ENCODE measurements around the gene SAMD8. TPM values are rescaled to one million over a fixed set of nuclear protein-coding genes. Genes with fewer than 3 reads are reported as not detected.

The SAMD8 gene
- total and polyA plus RNA-seq, 2 of the 8 experiments (the other 6 are each of a cell fraction or from before 2014, with no cell fraction given) = 11.7 to 20.9 TPM

GRCh38 chr10:75186310-75186709, 74.9 kb downstream of the SAMD8 start (continued):
- TF ChIP-seq SAP30 (IDR thresholded peaks at IDR 0.05; ENCODE audit: insufficient read depth, insufficient replicate concordance, low read length) = no peak

Measured in H1 (cell line).